GM19239 (cell line): ENCODE data around the gene GRIK2.
A peak's percentile ranks its signal among the peaks of the same experiment; 100 is the strongest.

Source experiments
- DNase-seq: peaks from one replicate; pipeline ENCODE4 v3.0.0; 2011; ENCODE audit warnings: low spot score; ENCODE audit not compliant: insufficient read length
- FAIRE-seq: peaks from 2 replicates; lab custom pipeline; 2011; peaks lifted over from hg19 to GRCh38; lab: Jason Lieb, UNC

GRIK2 gene

DNA sequence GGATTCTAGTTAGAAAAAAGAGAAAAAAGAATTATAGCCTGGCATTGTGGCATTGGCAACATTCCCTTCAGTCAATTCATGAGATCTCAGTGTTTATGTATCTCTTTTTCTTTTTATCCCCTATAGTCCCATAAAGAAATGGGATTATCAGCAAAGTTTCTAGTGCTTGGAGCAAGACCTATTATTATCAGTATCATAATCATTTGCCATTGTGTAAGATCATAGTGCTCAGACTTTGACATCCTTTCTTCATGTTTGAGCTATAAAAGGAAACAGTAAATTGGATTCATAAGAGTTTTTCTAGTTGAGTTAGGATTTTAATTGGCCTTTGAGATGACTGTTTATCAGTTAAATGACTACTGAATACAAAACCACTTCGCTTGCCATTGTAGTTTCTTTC, 295.6 kb downstream of the GRIK2 start:
- no peak for FAIRE-seq
- no peak for DNase-seq

GRCh38 chr6:101689695-101690094, 296.2 kb downstream of the GRIK2 start:
- no peak for DNase-seq
- no peak for FAIRE-seq

- no peak for FAIRE-seq
Observed at GRCh38 chr6:101700655-101701054, 307.1 kb downstream of the GRIK2 start.

DNA sequence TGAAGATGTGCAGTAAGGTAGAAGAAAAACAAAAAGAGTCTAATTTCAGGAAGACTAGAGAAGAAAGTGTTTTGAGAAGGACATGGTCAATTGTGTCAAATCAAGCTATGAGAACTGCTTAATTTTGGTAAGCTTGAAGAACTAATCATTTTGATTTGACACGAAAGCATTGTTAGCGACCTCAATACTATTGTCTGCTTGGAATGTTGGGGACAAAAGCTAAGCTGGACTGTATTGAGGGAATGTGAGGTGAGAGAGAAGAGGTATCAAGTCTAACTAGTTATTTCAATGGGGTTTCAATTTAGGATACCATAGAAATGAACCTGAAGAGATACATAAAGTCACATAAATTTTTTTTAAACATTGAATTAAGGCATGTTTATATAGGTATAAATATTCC, 309.8 kb downstream of the GRIK2 start:
- no peak for FAIRE-seq
- no peak for DNase-seq

More at GRCh38 chr6:101700655-101701054, 307.1 kb downstream of the GRIK2 start:
- no peak for DNase-seq

DNA sequence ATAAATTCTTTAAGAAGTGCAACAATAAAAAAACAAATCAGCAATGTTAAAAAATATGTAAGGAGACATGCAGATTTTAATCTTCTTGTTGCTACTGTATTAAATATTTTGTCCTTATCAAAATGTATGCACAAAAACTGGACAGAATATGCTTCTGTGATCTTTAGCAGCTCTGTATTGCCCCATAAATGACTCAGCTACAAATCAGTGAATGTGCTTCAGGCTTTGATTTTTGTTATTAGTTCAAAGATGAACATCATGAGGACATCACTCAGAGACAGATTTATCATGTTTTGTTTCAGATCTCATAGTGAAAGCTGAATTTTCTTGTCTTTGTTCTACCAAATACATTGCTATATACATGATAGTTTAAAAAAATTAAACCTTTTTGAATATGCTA, 312.4 kb downstream of the GRIK2 start:
- no peak for FAIRE-seq
- DNase-seq, result no peak

- DNase-seq (no peak), FAIRE-seq (no peak)
Observed at GRCh38 chr6:101706576-101706975, 313.1 kb downstream of the GRIK2 start.

DNA sequence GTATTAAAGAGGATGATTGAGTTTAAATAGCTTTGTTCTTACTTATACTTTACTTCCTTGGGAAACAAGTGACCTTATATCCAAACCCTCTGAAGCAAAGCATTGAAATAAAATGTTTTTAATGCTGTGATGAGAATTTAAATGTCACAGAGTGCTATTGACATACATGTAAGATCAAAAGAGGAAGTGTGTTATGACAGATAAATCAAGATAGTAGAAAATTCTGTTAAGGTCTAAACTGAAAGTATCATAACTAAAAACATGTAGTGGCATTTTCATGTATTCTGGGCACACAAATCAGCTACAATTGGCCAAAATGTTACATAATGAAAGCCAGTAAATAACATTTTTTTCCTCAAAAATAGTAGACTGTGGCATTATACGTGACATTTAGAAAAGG, 318.0 kb downstream of the GRIK2 start:
- FAIRE-seq (peak; percentile 44), DNase-seq (no peak)

- no peak for DNase-seq
Observed at GRCh38 chr6:101716387-101716786, 322.9 kb downstream of the GRIK2 start.

GRCh38 chr6:101716810-101717209, 323.3 kb downstream of the GRIK2 start:
- FAIRE-seq (no peak), DNase-seq (no peak)

More at GRCh38 chr6:101716387-101716786, 322.9 kb downstream of the GRIK2 start:
- FAIRE-seq, result no peak

GRCh38 chr6:101719521-101719920, 326.0 kb downstream of the GRIK2 start:
- no peak for DNase-seq
- no peak for FAIRE-seq

- no peak for FAIRE-seq
- DNase-seq, result no peak
Observed at GRCh38 chr6:101722471-101722870, 329.0 kb downstream of the GRIK2 start.

DNA sequence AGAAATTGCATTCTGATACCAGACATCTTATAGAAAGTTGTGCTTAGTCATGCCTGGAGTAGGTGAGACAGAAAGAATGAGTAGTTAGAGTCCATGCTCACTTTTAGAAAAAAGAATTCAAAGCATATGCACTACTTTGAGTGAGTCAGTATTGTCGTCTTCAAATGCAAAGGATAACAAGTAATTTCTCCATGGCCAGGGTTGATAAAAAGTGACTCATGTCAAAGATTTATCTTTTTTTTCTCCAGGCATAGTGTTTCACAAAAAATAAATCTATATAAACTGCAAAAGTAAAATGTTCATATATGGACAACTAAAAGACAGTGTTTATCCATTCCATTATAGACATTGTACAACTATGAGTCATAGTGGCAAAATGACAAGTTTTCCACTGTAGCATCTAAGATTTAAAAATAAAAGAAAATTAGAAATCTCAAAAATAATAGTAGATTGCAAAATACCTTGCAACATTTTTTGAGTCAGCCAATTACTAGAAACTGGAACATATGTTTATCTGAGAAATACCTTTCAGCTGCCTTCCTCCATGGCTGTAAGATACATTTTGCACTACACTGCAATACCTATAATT, 329.6 kb downstream of the GRIK2 start:
- DNase-seq (no peak), FAIRE-seq (no peak)

- DNase-seq, result no peak
- FAIRE-seq, result no peak
Observed at GRCh38 chr6:101728388-101728787, 334.9 kb downstream of the GRIK2 start.

GRCh38 chr6:101728956-101729355, 335.4 kb downstream of the GRIK2 start:
- DNase-seq (no peak), FAIRE-seq (no peak)

- FAIRE-seq, result peak; percentile 21
- no peak for DNase-seq
Observed at GRCh38 chr6:101730954-101731353, 337.4 kb downstream of the GRIK2 start.

GRCh38 chr6:101733899-101734298, 340.4 kb downstream of the GRIK2 start:
- no peak for FAIRE-seq
- no peak for DNase-seq

DNA sequence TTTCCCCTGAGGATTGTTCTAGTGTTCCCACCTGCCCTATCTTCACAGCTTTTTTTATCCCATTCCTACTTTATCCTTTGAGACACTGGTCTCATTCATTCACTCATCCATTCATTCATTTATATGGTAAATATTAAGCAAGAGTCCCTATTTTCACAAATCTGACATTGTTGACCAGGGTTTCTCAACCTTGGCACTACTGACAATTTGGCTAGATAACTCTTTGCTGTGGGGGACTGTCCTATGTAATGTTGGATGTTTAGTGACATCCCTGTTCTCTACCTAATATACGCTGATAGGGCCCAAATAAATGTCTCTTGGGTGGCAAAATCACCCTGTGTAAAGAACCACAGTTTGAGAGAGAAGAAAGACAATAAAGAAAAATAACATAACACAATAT, 345.0 kb downstream of the GRIK2 start:
- no peak for DNase-seq
- FAIRE-seq, result no peak

GRCh38 chr6:101740631-101741030, 347.1 kb downstream of the GRIK2 start:
- FAIRE-seq, result no peak

DNA sequence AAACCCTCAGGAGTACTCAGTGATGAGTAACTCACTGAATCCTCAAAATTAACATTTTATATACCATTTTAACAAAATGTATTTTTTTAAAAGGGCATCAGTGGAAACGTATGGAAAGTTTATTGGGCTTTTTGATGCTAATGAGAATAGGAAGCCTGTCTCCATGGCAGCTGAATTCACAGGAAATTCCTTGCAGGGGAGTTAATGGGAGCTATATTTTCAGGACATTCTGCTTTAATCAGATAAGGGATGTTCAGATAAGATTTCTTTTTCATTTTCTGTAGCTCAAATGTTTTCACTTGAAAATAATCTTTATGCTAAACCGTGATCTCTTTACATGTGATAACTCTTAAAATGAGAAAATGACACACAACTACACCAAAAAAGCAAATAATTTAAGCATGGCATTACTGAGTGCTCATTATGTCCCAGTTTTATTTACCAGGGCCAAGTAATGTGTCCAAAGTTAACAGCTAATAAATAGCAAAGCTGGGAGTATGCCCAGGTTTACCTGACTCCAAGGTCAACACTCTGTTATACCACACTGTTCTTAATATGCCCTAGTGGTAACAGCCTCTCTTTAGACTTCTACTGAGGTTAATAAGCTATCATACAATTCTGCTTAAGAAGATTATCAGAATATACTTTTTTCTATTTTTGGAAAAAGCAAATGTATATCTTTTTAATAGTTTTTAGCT, 348.1 kb downstream of the GRIK2 start:
- no peak for FAIRE-seq
- no peak for DNase-seq

More at GRCh38 chr6:101740631-101741030, 347.1 kb downstream of the GRIK2 start:
- no peak for DNase-seq

GRCh38 chr6:101747160-101747559, 353.7 kb downstream of the GRIK2 start:
- DNase-seq, result no peak
- no peak for FAIRE-seq

- FAIRE-seq, result no peak
- no peak for DNase-seq
Observed at GRCh38 chr6:101747716-101748115, 354.2 kb downstream of the GRIK2 start.

- DNase-seq (no peak), FAIRE-seq (no peak)
Observed at GRCh38 chr6:101755931-101756330, 362.4 kb downstream of the GRIK2 start.
